H9 (cell line): ENCODE measurements around the gene PDLIM7. TPM values are rescaled to one million over a fixed set of nuclear protein-coding genes. Genes with fewer than 3 reads are reported as not detected.
A peak's percentile ranks its signal among the peaks of the same experiment; 100 is the strongest.

ENCODE experiments used
- DNase-seq: peaks from one replicate; pipeline ENCODE4 v3.0.0-alpha.2; 2017
- H2AFZ ChIP-seq: one replicate; pipeline ENCODE4 v1.6.1; 2013; ENCODE audit warnings: mild to moderate bottlenecking, low read length, control low read depth, moderate library complexity
- H2AK5ac ChIP-seq: 2 replicates; pipeline ENCODE4 v1.6.1; 2013; ENCODE audit warnings: low read length, control low read depth, mixed read lengths; ENCODE audit not compliant: insufficient read length
- H2BK120ac ChIP-seq: one replicate; pipeline ENCODE4 v1.6.1; 2013; ENCODE audit warnings: low read depth, mild to moderate bottlenecking, low read length, control low read depth, inconsistent platforms; ENCODE audit not compliant: poor library complexity, severe bottlenecking
- H2BK12ac ChIP-seq: 2 replicates; pipeline ENCODE4 v1.6.1; 2013; ENCODE audit warnings: low read length, control low read depth, mixed read lengths, low read depth; ENCODE audit not compliant: insufficient read length
- H2BK15ac ChIP-seq: 2 replicates; pipeline ENCODE4 v1.6.1; 2013; ENCODE audit warnings: low read depth, low read length, control low read depth
- H2BK20ac ChIP-seq: one replicate; pipeline ENCODE4 v1.6.1; 2013; ENCODE audit warnings: low read depth, mild to moderate bottlenecking, low read length, control low read depth, inconsistent platforms; ENCODE audit not compliant: poor library complexity, severe bottlenecking
- H2BK5ac ChIP-seq: 2 replicates; pipeline ENCODE4 v1.6.1; 2013; ENCODE audit warnings: low read length, control low read depth, mixed read lengths; ENCODE audit not compliant: insufficient read length
- H3K14ac ChIP-seq: 2 replicates; pipeline ENCODE4 v1.6.1; 2013; ENCODE audit warnings: low read length, control low read depth; ENCODE audit not compliant: insufficient read depth
- H3K18ac ChIP-seq: 2 replicates; pipeline ENCODE4 v1.6.1; 2013; ENCODE audit warnings: low read depth, mild to moderate bottlenecking, mixed read lengths, low read length, control low read depth; ENCODE audit not compliant: insufficient read length
- H3K23ac ChIP-seq: 2 replicates; pipeline ENCODE4 v1.6.1; 2013; ENCODE audit warnings: low read length, control low read depth, mixed read lengths, low read depth; ENCODE audit not compliant: insufficient read length
- H3K23me2 ChIP-seq: 2 replicates; pipeline ENCODE4 v1.6.1; 2013; ENCODE audit warnings: low read depth, mild to moderate bottlenecking, mixed read lengths, low read length, control low read depth; ENCODE audit not compliant: insufficient read length, poor library complexity, severe bottlenecking
- H3K27ac ChIP-seq: 2 replicates; pipeline ENCODE4 v1.5.1; 2013; ENCODE audit warnings: low read length, control low read depth, mixed read lengths, low read depth; ENCODE audit not compliant: insufficient read length
- H3K27me3 ChIP-seq: 2 replicates; pipeline ENCODE4 v1.6.1; 2013; ENCODE audit warnings: low read length, control low read depth, inconsistent platforms; ENCODE audit not compliant: insufficient read depth
- H3K4ac ChIP-seq: 2 replicates; pipeline ENCODE4 v1.6.1; 2013; ENCODE audit warnings: low read depth, mild to moderate bottlenecking, control low read depth, inconsistent platforms, low read length, moderate library complexity
- H3K4me1 ChIP-seq: 2 replicates; pipeline ENCODE4 v1.6.1; 2013; ENCODE audit warnings: low read length, control low read depth, inconsistent platforms; ENCODE audit not compliant: insufficient read depth
- H3K4me2 ChIP-seq: 2 replicates; pipeline ENCODE4 v1.6.1; 2013; ENCODE audit warnings: low read length, control low read depth, mixed read lengths; ENCODE audit not compliant: insufficient read length, insufficient read depth
- H3K56ac ChIP-seq: 2 replicates; pipeline ENCODE4 v1.6.1; 2013; ENCODE audit warnings: low read depth, mild to moderate bottlenecking, mixed read lengths, low read length, control low read depth; ENCODE audit not compliant: insufficient read length
- H3K79me1 ChIP-seq: 2 replicates; pipeline ENCODE4 v1.6.1; 2013; ENCODE audit warnings: low read depth, mild to moderate bottlenecking, moderate library complexity, low read length, control low read depth, inconsistent platforms; ENCODE audit not compliant: insufficient read depth, poor library complexity, severe bottlenecking
- H3K79me2 ChIP-seq: 2 replicates; pipeline ENCODE4 v1.6.1; 2013; ENCODE audit warnings: low read length, control low read depth, inconsistent platforms; ENCODE audit not compliant: insufficient read depth
- H3K9ac ChIP-seq: 2 replicates; pipeline ENCODE4 v1.6.1; 2013; ENCODE audit warnings: low read length, control low read depth, mixed read lengths; ENCODE audit not compliant: insufficient read length; ENCODE audit errors: extremely low read depth
- H3K9me3 ChIP-seq: one replicate; pipeline ENCODE4 v1.6.1; 2013; ENCODE audit warnings: low read depth, low read length, inconsistent platforms; ENCODE audit not compliant: control insufficient read depth
- H3T11ph ChIP-seq: one replicate; pipeline ENCODE4 v1.6.1; 2013; ENCODE audit warnings: mild to moderate bottlenecking, low read length, control low read depth, inconsistent platforms
- H4K20me1 ChIP-seq: one replicate; pipeline ENCODE4 v1.6.1; 2013; ENCODE audit not compliant: control insufficient read depth, insufficient read length, insufficient read depth
- H4K5ac ChIP-seq: 2 replicates; pipeline ENCODE4 v1.6.1; 2013; ENCODE audit warnings: low read depth, mild to moderate bottlenecking, mixed read lengths, low read length, control low read depth; ENCODE audit not compliant: insufficient read length
- H4K8ac ChIP-seq: replicated peaks from 2 replicates; pipeline ENCODE4 v1.6.1; 2013; ENCODE audit warnings: low read length, control low read depth, mixed read lengths, low read depth; ENCODE audit not compliant: insufficient read length
- H4K91ac ChIP-seq: 2 replicates; pipeline ENCODE4 v1.6.1; 2013; ENCODE audit warnings: low read depth, mild to moderate bottlenecking, moderate library complexity, mixed read lengths, low read length, control low read depth; ENCODE audit not compliant: insufficient read length
- H3K27ac Mint-ChIP-seq, 3 experiments: 2 replicates in 2 of 3; 3 replicates in 1 of 3; pipeline ENCODE4 v1.8.0; 2020 to 2021; ENCODE audit warnings: mixed read lengths in 3 of 3, mild to moderate bottlenecking in 1 of 3, moderate library complexity in 1 of 3
- H3K27me3 Mint-ChIP-seq: 2 replicates; pipeline ENCODE4 v1.8.0; 2021; ENCODE audit warnings: low read depth, mild to moderate bottlenecking, moderate library complexity, mixed read lengths
- H3K36me3 Mint-ChIP-seq, 3 experiments: 2 replicates in 2 of 3; 3 replicates in 1 of 3; pipeline ENCODE4 v1.8.0; 2020 to 2021; ENCODE audit warnings: low read depth in 3 of 3, mixed read lengths in 3 of 3; ENCODE audit not compliant: insufficient read depth in 1 of 3
- H3K4me1 Mint-ChIP-seq, 2 experiments: 2 replicates each; pipeline ENCODE4 v1.8.0; 2020; ENCODE audit warnings: mixed read lengths in 2 of 2
- H3K4me3 Mint-ChIP-seq, 2 experiments: 2 replicates in 1 of 2; 3 replicates in 1 of 2; pipeline ENCODE4 v1.8.0; 2020 to 2021; ENCODE audit warnings: mild to moderate bottlenecking in 2 of 2, mixed read lengths in 2 of 2, moderate library complexity in 1 of 2
- H3K9me3 Mint-ChIP-seq, 2 experiments: 2 replicates in 1 of 2; 3 replicates in 1 of 2; pipeline ENCODE4 v1.8.0; 2020; ENCODE audit warnings: mild to moderate bottlenecking in 2 of 2, mixed read lengths in 2 of 2, moderate library complexity in 1 of 2
- CTCF ChIP-seq: fragments of 200-600 bp; sonication (generic); conservative IDR thresholded peaks from 3 replicates; pipeline ENCODE4 v1.8.0; 2021; ENCODE audit warnings: antibody characterized with exemption, mild to moderate bottlenecking
- WGBS: extraction: QIAGEN DNeasy Blood & Tissue Kit; methylation state at CpG from one replicate; pipeline ENCODE4 v1.1.7; 2013; ENCODE audit warnings: missing lambda C conversion rate, low lambda C conversion rate, mixed read lengths; ENCODE audit not compliant: insufficient read length; ENCODE audit errors: extremely low coverage; 5-methylcytosine and 5-hydroxymethylcytosine counted together
- total RNA-seq: library from RNA; stranded (reverse); gene quantifications from 2 replicates; pipeline ENCODE4 v1.2.1, GENCODE V29; 2021

Gene PDLIM7
- total RNA-seq, 1 experiment from 2014 or later = 137 TPM

DNA sequence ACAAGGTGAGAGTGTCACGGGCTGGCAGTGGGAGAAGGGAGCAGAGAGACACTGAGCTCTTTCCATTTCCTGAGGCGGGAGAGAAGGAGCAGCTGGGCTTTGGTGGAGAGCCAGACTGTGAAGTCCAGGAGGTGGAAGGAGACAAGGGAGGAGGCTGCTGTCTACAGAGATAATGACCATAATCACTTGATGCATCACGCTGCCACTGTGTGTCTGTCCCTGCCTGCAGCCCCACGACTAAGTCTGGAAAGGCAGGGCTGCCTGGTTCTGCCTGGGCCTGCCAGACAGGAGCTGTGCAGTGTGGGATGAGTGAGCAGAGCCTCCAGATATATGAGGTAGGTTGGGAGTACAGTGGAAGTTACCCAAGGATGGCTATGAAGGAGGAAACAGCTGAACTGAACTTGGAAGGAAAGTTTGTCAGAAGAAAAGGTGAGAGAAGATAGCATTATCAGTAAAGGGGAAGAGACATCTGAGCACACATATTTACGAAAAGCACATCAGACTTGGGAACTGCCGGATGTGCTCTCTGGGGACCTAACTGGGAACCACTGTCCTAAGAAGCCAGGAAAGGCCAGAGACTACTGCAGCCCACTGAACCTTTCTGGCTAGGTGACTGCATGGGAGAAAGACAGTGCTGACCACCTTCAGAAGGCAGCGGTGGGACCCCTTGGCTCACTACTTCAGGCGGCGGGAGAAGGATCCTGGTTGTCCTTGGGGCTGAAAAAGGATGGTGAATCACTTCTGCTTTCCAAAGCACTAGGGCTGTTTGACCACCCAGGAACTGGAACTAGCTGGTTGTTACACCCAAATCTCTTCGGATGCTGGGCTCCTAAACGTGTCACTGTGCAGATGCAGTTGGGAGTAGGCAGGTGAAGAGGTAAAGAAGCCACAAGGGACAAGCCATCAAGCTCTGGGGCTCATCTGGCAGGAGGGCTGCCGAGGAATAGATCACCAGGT, 32.1 kb upstream of the PDLIM7 start:
- Histone ChIP-seq H3T11ph (no peak overlapping the region), H4K8ac (no peak overlapping the region), H3K4me1 (no peaks in the 10 kb centered on the region), H3K18ac (no peak overlapping the region), H4K5ac (no peak overlapping the region), H2AFZ (no peak overlapping the region), H3K79me1 (no peaks in the 10 kb centered on the region), H3K27me3 (no peaks in the 10 kb centered on the region), H2BK5ac (no peak overlapping the region), H3K9ac (no peak overlapping the region), H3K79me2 (no peaks in the 10 kb centered on the region), H2BK20ac (no peak overlapping the region), H2AK5ac (no peak overlapping the region), H3K4ac (no peak overlapping the region), H3K23me2 (no peaks in the 10 kb centered on the region), H2BK12ac (no peak overlapping the region), H2BK120ac (no peak overlapping the region), H3K27ac (no peak overlapping the region), H4K20me1 (no peaks in the 10 kb centered on the region), H3K14ac (no peak overlapping the region), H2BK15ac (no peak overlapping the region), H3K56ac (no peak overlapping the region), H3K9me3 (no peaks in the 10 kb centered on the region), H3K23ac (no peak overlapping the region), H3K4me2 (no peak overlapping the region), H4K91ac (no peak overlapping the region)
- Mint-ChIP-seq H3K9me3 (no peaks in the 10 kb centered on the region), H3K4me3 (no peak overlapping the region; a peak in 1 of 5 replicates), H3K4me1 (no peaks in the 10 kb centered on the region), H3K27me3 (no peaks in the 10 kb centered on the region), H3K36me3 (peaks cover 26 to 40% (median 30%) of the 10 kb centered on the region in 3 experiments; a peak in 6 of 7 replicates), H3K27ac (peak overlapping the region in 2 of 3 experiments; percentile 1 to 19; a peak in 2 of 7 replicates)
- no peak for DNase-seq
- WGBS = no CpG with 5 or more reads among the region's 12 CpGs
- TF ChIP-seq CTCF = no peak
